ENCODE measurements around the gene DLGAP4.

Gene DLGAP4

DNA sequence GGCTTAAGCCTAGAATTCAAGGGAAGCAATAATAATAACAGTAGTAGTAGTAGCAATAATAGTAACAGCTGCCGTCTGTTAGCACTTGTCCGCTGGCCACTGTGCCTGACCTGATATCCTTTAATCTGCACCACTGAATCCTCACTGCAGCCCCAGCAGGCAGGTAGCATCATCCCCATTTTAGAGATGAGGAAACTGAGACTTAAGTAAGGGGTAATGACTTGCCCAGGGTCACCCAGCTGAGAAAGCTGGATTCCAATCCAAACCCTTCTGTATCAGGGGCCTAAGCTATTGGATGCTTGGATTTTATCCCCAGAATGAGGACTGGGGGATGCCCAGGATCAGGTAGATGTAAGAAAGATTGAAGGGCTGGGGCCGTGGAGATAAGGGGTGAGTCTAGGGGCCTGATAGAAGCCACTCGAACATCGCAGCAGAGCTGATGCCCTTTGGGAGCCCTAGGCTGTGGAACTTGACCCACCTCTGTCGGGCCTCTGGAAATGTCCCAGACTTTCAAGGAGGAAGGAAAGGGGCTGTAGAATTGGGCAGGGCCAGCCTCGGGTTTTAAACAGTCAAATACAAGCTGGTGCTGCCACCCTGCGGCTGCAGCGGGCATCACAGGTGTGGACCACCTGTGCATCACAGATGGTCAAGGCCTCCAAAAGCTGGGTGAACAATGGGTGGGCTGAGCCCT, 133.0 kb downstream of the DLGAP4 start:
- Histone ChIP-seq H2AFZ (ENCODE audit: low read depth) (no peak overlapping the region), H3K9ac (no peak overlapping the region), H4K20me1 (ENCODE audit: insufficient read depth) (no peaks in the 10 kb centered on the region), H3K27me3 (ENCODE audit: insufficient read depth, low read depth) (no peaks in the 10 kb centered on the region; the same call in none of the 2 replicates), H3K4me2 (no peak overlapping the region), H3K79me2 (ENCODE audit: insufficient read depth, low read depth) (no peaks in the 10 kb centered on the region), H3K27ac (no peak overlapping the region), H3K36me3 (ENCODE audit: insufficient read depth) (no peaks in the 10 kb centered on the region), H3K4me1 (ENCODE audit: low read depth, poor library complexity, severe bottlenecking) (no peaks in the 10 kb centered on the region), H3K4me3 (IDR thresholded peaks at IDR 0.05; ENCODE audit: insufficient read depth, low read depth, low read length) (no peak overlapping the region)
- TF ChIP-seq, protein P1, sequence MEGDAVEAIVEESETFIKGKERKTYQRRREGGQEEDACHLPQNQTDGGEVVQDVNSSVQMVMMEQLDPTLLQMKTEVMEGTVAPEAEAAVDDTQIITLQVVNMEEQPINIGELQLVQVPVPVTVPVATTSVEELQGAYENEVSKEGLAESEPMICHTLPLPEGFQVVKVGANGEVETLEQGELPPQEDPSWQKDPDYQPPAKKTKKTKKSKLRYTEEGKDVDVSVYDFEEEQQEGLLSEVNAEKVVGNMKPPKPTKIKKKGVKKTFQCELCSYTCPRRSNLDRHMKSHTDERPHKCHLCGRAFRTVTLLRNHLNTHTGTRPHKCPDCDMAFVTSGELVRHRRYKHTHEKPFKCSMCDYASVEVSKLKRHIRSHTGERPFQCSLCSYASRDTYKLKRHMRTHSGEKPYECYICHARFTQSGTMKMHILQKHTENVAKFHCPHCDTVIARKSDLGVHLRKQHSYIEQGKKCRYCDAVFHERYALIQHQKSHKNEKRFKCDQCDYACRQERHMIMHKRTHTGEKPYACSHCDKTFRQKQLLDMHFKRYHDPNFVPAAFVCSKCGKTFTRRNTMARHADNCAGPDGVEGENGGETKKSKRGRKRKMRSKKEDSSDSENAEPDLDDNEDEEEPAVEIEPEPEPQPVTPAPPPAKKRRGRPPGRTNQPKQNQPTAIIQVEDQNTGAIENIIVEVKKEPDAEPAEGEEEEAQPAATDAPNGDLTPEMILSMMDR (conservative IDR thresholded peaks at IDR 0.05; ENCODE audit: low read depth, low read length): peak; percentile 98

DNA sequence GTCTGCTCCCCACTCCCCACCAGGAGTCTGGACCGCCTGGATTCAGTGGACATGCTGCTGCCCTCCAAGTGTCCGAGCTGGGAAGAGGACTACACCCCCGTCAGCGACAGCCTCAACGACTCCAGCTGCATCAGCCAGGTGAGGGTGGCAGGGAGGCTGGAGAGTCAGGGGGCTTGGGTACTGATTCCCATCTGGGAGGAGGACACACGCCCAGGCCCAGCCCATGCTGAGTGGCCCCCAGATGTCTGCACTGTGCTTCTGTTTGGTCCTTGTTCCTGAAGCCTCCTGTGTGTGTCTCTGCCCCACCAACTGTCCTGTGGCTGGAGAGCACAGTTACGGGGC, 133.6 kb downstream of the DLGAP4 start:
- Histone ChIP-seq H3K36me3 (ENCODE audit: insufficient read depth) (no peaks in the 10 kb centered on the region), H3K27me3 (ENCODE audit: insufficient read depth, low read depth) (no peaks in the 10 kb centered on the region; the same call in none of the 2 replicates), H4K20me1 (ENCODE audit: insufficient read depth) (no peaks in the 10 kb centered on the region), H3K9ac (no peak overlapping the region), H3K4me2 (no peak overlapping the region), H2AFZ (ENCODE audit: low read depth) (no peak overlapping the region), H3K4me3 (IDR thresholded peaks at IDR 0.05; ENCODE audit: insufficient read depth, low read depth, low read length) (no peak overlapping the region), H3K27ac (no peak overlapping the region), H3K4me1 (ENCODE audit: low read depth, poor library complexity, severe bottlenecking) (no peaks in the 10 kb centered on the region), H3K79me2 (ENCODE audit: insufficient read depth, low read depth) (no peaks in the 10 kb centered on the region)
- TF ChIP-seq, protein P1 (conservative IDR thresholded peaks at IDR 0.05; ENCODE audit: low read depth, low read length): peak; percentile 52; the same call in 1 of the 2 replicates

DNA sequence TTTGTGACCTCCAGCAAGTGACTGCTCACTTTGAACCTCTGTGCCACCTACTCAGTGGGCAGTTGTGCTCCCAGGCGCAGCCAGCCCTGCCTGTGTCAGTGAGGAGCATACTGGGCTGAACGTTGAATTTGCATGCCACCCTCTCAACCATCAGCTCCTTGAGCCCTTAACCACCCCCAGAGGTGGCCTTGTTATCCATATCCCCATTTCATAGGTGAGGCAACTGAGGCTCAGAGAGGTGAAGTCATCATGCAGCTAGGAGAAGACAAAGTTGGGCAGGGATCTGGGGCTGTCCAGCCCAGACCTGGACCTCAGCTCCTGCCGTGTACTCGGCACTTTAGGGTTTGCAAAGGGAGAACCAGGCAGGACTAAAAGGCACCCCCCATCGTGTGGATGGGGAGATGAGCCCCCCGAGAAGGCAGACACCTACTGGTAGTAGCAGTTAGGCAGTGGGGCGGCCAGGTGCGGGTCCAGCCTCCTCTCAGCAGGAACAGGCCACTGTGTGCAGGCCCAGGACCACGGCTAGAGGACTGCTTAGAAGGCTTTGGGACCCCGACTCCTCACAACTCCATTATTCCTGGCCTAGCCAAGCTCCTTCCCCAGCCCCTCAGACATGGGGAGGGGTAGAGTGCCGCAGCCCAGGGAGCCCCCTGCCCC, 134.4 kb downstream of the DLGAP4 start:
- TF ChIP-seq, protein P1 (conservative IDR thresholded peaks at IDR 0.05; ENCODE audit: low read depth, low read length): no peak
- H3K79me2 ChIP-seq (ENCODE audit: insufficient read depth, low read depth): no peaks in the 10 kb centered on the region

DNA sequence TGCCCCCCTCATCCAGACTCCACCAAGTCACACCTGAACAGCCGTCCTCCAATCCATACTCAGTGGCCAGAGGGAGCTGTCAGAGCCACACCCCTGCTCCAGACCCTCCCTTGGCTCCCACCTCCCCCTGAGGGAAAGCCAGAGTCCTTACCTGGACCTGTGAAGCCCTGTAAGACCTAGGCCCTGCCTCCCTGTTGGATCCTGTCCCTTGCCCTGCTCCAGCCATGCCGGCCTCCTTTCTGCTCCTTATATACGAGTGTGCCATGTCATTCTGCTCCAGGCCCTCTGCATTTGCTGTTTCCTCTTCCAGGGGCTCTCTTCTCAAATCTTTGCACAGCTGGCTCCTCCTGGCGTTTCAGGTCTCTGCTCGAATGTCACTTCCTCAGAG, 134.9 kb downstream of the DLGAP4 start:
- no peak overlapping the region for H3K9ac ChIP-seq
- no peaks in the 10 kb centered on the region for H3K36me3 ChIP-seq (ENCODE audit: insufficient read depth)
- H4K20me1 ChIP-seq (ENCODE audit: insufficient read depth): no peaks in the 10 kb centered on the region
- H3K4me2 ChIP-seq: no peak overlapping the region
- no peaks in the 10 kb centered on the region for H3K79me2 ChIP-seq (ENCODE audit: insufficient read depth, low read depth)
- TF ChIP-seq, protein P1 (conservative IDR thresholded peaks at IDR 0.05; ENCODE audit: low read depth, low read length): no peak
- no peak overlapping the region for H3K27ac ChIP-seq
- H3K4me1 ChIP-seq (ENCODE audit: low read depth, poor library complexity, severe bottlenecking): no peaks in the 10 kb centered on the region
- no peak overlapping the region for H3K4me3 ChIP-seq (IDR thresholded peaks at IDR 0.05; ENCODE audit: insufficient read depth, low read depth, low read length)
- H2AFZ ChIP-seq (ENCODE audit: low read depth): no peak overlapping the region
- H3K27me3 ChIP-seq (ENCODE audit: insufficient read depth, low read depth): no peaks in the 10 kb centered on the region; the same call in none of the 2 replicates

More for the DNA sequence above, 134.4 kb downstream of the DLGAP4 start:
- H3K9ac ChIP-seq: no peak overlapping the region
- H4K20me1 ChIP-seq (ENCODE audit: insufficient read depth): no peaks in the 10 kb centered on the region
- H3K36me3 ChIP-seq (ENCODE audit: insufficient read depth): no peaks in the 10 kb centered on the region
- H3K4me2 ChIP-seq: no peak overlapping the region
- H3K4me1 ChIP-seq (ENCODE audit: low read depth, poor library complexity, severe bottlenecking): no peaks in the 10 kb centered on the region
- no peaks in the 10 kb centered on the region; the same call in none of the 2 replicates for H3K27me3 ChIP-seq (ENCODE audit: insufficient read depth, low read depth)
- H3K27ac ChIP-seq: no peak overlapping the region
- no peak overlapping the region for H3K4me3 ChIP-seq (IDR thresholded peaks at IDR 0.05; ENCODE audit: insufficient read depth, low read depth, low read length)
- H2AFZ ChIP-seq (ENCODE audit: low read depth): no peak overlapping the region
